ENCODE measurements around the gene BCL2L1. TPM values are rescaled to one million over a fixed set of nuclear protein-coding genes. Genes with fewer than 3 reads are reported as not detected.
"Not testable (repeated sequence)": the region's sequence is repeated elsewhere in the genome, so short reads cannot be mapped to it uniquely, and the experiment has no call there.

BCL2L1 gene
- polyA plus RNA-seq, 1 donor = 58.5 TPM

DNA sequence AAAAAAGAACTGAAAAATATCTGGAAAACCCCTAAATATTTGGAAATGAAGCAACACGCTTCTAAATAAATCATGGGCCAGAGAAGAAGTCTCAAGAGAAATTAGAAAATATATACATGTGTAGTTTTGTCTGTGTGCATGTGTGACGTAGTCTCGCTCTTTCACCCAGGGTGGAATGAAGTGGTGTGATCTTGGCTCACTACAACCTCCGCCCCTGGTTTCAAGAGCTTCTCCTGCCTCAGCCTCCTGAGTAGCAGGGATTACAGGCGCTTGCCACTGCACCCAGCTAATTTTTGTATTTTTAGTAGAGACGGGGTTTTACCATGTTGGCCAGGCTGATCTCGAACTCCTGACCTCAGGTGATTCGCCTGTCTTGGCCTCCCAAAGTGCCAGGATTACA lies 96.1 kb downstream of the BCL2L1 start:
- not testable (repeated sequence) for H3K4me3 ChIP-seq (ENCODE audit: low read length); DNase-seq; H3K27me3 ChIP-seq (ENCODE audit: control insufficient read depth, insufficient read depth, low read length); H3K36me3 ChIP-seq (ENCODE audit: control insufficient read depth, insufficient read depth, low read length); H3K27ac ChIP-seq (ENCODE audit: low read length); H3K4me1 ChIP-seq (ENCODE audit: control insufficient read depth, insufficient read depth, low read length); H3K9me3 ChIP-seq (ENCODE audit: control insufficient read depth, low read depth, low read length)
- WGBS (ENCODE audit: insufficient coverage, low lambda C conversion rate) = no CpG with 5 or more reads among the region's 8 CpGs

DNA sequence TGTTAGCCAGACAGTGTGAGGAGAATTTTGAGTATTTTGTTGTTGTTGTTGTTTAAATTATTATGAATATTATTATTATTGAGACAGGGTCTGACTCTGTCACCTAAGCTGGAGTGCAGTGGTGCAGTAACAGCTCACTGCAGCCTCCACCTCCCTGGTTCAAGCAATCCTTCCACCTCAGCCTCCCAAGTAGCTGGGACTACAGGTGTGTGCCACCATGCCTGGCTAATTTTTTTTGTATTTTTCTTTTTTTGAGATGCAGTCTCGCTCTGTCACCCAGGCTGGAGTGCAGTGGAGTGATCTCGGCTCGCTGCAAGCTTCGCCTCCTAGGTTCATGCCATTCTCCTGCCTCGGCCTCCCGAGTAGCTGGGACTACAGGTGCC lies 99.6 kb downstream of the BCL2L1 start:
- not testable (repeated sequence) for H3K36me3 ChIP-seq (ENCODE audit: control insufficient read depth, insufficient read depth, low read length); H3K27me3 ChIP-seq (ENCODE audit: control insufficient read depth, insufficient read depth, low read length); H3K4me1 ChIP-seq (ENCODE audit: control insufficient read depth, insufficient read depth, low read length); DNase-seq; H3K4me3 ChIP-seq (ENCODE audit: low read length); H3K9me3 ChIP-seq (ENCODE audit: control insufficient read depth, low read depth, low read length); H3K27ac ChIP-seq (ENCODE audit: low read length)
- no CpG with 5 or more reads among the region's 6 CpGs for WGBS (ENCODE audit: insufficient coverage, low lambda C conversion rate)

DNA sequence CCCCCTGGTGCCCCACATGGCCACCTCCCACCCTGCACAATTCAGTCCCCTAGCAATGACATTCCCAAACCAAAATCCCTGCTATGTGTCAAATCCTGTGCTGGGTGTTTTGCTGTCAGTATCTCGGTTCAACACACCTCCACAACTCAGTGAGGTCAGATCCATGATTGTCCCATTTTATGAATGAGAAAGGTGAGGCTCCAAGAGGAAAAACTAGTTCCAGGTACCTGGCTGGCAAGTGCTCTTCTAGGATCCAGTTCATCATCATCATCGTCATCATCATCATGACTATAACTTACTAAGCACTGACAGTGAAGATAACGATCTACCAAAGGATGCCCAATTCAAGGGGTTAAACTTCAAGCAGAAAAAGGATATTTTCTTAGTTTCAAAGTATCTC lies 102.4 kb downstream of the BCL2L1 start:
- Histone ChIP-seq H3K27ac (ENCODE audit: low read length) (no peak overlapping the region), H3K27me3 (ENCODE audit: control insufficient read depth, insufficient read depth, low read length) (no peaks in the 10 kb centered on the region), H3K9me3 (ENCODE audit: control insufficient read depth, low read depth, low read length) (no peaks in the 10 kb centered on the region), H3K4me1 (ENCODE audit: control insufficient read depth, insufficient read depth, low read length) (no peaks in the 10 kb centered on the region), H3K4me3 (ENCODE audit: low read length) (no peak overlapping the region), H3K36me3 (ENCODE audit: control insufficient read depth, insufficient read depth, low read length) (no peaks in the 10 kb centered on the region)
- WGBS (ENCODE audit: insufficient coverage, low lambda C conversion rate) = 80% methylated on average over 1 of the region's 3 CpGs
- DNase-seq = no peak

DNA sequence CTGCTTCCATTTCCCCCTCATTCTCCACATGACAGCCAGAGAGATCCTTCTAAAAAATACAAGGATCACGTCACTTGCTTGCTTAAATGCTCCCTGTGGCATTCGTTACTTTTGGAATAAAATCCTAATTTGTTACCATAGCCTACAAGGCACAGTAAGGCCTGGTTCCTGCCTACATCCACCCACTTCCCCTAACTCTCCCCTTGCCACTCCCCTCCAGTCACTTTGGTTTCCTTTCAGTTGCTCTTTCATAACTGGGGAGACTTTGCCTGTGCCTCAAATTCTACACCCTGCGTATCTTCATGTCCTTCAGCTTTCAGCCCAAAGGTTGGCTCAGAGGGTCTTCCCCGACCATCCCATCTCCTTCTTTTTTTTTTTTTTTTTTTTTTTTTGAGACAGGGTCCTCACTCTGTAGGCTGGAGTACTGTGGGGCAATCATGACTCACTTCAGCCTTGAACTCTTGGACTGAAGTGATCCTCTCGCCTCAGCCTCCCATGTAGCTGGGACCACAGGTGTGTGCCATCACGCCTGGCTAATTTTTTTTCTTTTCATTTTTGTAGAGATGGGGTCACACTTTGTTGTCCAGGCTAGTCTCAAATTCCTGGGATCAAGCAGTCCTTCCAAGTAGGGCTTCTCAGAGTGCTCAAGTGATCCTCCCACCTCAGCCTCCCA lies 105.1 kb downstream of the BCL2L1 start:
- Histone ChIP-seq H3K9me3 (ENCODE audit: control insufficient read depth, low read depth, low read length) (no peaks in the 10 kb centered on the region), H3K27ac (ENCODE audit: low read length) (no peak overlapping the region), H3K4me3 (ENCODE audit: low read length) (no peak overlapping the region), H3K36me3 (ENCODE audit: control insufficient read depth, insufficient read depth, low read length) (no peaks in the 10 kb centered on the region), H3K4me1 (ENCODE audit: control insufficient read depth, insufficient read depth, low read length) (peaks cover 2% of the 10 kb centered on the region), H3K27me3 (ENCODE audit: control insufficient read depth, insufficient read depth, low read length) (no peaks in the 10 kb centered on the region)
- DNase-seq = no peak
- 96% methylated on average over 3 of the region's 6 CpGs for WGBS (ENCODE audit: insufficient coverage, low lambda C conversion rate)

DNA sequence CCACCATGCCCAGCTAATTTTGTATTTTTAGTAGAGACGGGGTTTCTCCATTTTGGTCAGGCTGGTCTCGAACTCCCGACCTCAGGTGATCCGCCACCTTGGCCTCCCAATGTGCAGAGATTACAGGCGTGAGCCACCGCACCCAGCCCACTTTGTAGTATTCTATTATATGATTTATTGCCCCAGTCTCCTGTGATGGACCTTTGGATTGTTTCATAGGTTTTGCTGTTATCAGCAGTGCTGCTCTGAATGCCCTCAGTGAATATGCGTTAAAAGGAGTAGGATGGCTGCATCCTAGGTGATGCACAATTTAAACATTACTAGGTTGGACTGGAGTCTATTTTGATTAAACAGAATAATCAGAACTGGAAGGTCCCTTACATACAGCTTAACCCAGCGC lies 107.3 kb downstream of the BCL2L1 start:
- Histone ChIP-seq H3K27me3 (ENCODE audit: control insufficient read depth, insufficient read depth, low read length) (no peaks in the 10 kb centered on the region), H3K27ac (ENCODE audit: low read length) (no peak overlapping the region), H3K36me3 (ENCODE audit: control insufficient read depth, insufficient read depth, low read length) (no peaks in the 10 kb centered on the region), H3K9me3 (ENCODE audit: control insufficient read depth, low read depth, low read length) (no peaks in the 10 kb centered on the region), H3K4me3 (ENCODE audit: low read length) (no peak overlapping the region), H3K4me1 (ENCODE audit: control insufficient read depth, insufficient read depth, low read length) (peaks cover 22% of the 10 kb centered on the region)
- 80% methylated on average over 1 of the region's 8 CpGs for WGBS (ENCODE audit: insufficient coverage, low lambda C conversion rate)
- peak in 1 of 2 donors; percentile 63 for DNase-seq

Other genes with a start within 250 kb of the BCL2L1 start
- 0.21 TPM for gene DEFB124, start 247.7 kb downstream of the BCL2L1 start, polyA plus RNA-seq
- gene REM1, start 247.6 kb downstream of the BCL2L1 start, polyA plus RNA-seq = 2.8 TPM
- 123 TPM for gene HM13, start 208.4 kb downstream of the BCL2L1 start, polyA plus RNA-seq
- 245 TPM for gene ID1, start 117.6 kb downstream of the BCL2L1 start, polyA plus RNA-seq
- gene COX4I2, start 85.0 kb downstream of the BCL2L1 start, polyA plus RNA-seq = 1.8 TPM
- 21.8 TPM for gene TPX2, start 16.4 kb upstream of the BCL2L1 start, polyA plus RNA-seq
- gene MYLK2, start 96.5 kb upstream of the BCL2L1 start, polyA plus RNA-seq = 0.21 TPM
- 0.96 TPM for gene FOXS1, start 122.7 kb upstream of the BCL2L1 start, polyA plus RNA-seq
- gene DUSP15, start 147.7 kb upstream of the BCL2L1 start, polyA plus RNA-seq = 11.2 TPM
- 1.0 TPM for gene TTLL9, start 147.8 kb upstream of the BCL2L1 start, polyA plus RNA-seq
- gene PDRG1, start 229.2 kb upstream of the BCL2L1 start, polyA plus RNA-seq = 15.5 TPM
- 0.81 TPM for gene XKR7, start 245.3 kb upstream of the BCL2L1 start, polyA plus RNA-seq

Data from large intestine (tissue), 3 donors.